Immature natural killer cell (primary cell): ENCODE results near the gene UTS2B. TPM values are rescaled to one million over a fixed set of nuclear protein-coding genes. Genes with fewer than 3 reads are reported as not detected.
A peak's percentile ranks its signal among the peaks of the same experiment; 100 is the strongest.

Experiments
- DNase-seq, 3 donors: peaks; one replicate each; pipeline ENCODE4 v3.0.0; 2022; ENCODE audit warnings: mixed read lengths in 1 of 3
- H3K27ac Mint-ChIP-seq, 6 donors: one replicate each; pipeline ENCODE4 v1.8.0; 2020; ENCODE audit warnings: mixed read lengths in 6 of 6, mild to moderate bottlenecking in 5 of 6, inconsistent platforms in 4 of 6, moderate library complexity in 3 of 6
- H3K27me3 Mint-ChIP-seq, 3 donors: one replicate each; pipeline ENCODE4 v1.8.0; 2020 to 2021; ENCODE audit warnings: low read depth in 3 of 3, mild to moderate bottlenecking in 3 of 3, mixed read lengths in 3 of 3, moderate library complexity in 3 of 3, inconsistent platforms in 1 of 3
- H3K36me3 Mint-ChIP-seq, 3 donors: one replicate each; pipeline ENCODE4 v1.8.0; 2020; ENCODE audit warnings: mixed read lengths in 3 of 3, inconsistent platforms in 2 of 3, mild to moderate bottlenecking in 2 of 3
- H3K4me1 Mint-ChIP-seq, 2 donors: one replicate each; pipeline ENCODE4 v1.8.0; 2020; ENCODE audit warnings: inconsistent platforms in 2 of 2, mild to moderate bottlenecking in 2 of 2, mixed read lengths in 2 of 2, moderate library complexity in 1 of 2
- H3K4me3 Mint-ChIP-seq, 5 donors: one replicate each; pipeline ENCODE4 v1.8.0; 2020; ENCODE audit warnings: mild to moderate bottlenecking in 5 of 5, mixed read lengths in 5 of 5, inconsistent platforms in 3 of 5, moderate library complexity in 3 of 5
- H3K9me3 Mint-ChIP-seq, 6 donors: one replicate each; pipeline ENCODE4 v1.8.0; 2020; ENCODE audit warnings: mild to moderate bottlenecking in 6 of 6, mixed read lengths in 6 of 6, inconsistent platforms in 4 of 6, moderate library complexity in 3 of 6
- polyA plus RNA-seq, 3 donors: library from polyadenylated mRNA; unstranded; fragments of 300-500 nt; fragmentation: Illumina TruSeq; gene quantifications; one replicate each; pipeline ENCODE4 v1.2.3, GENCODE V29; 2021

Gene UTS2B
- polyA plus RNA-seq, 3 donors from 2014 or later: not detected

GRCh38 chr3:191343913-191344312, 13.6 kb upstream of the UTS2B start:
- H3K9me3 Mint-ChIP-seq: no peaks in the 10 kb centered on the region
- no peak for DNase-seq
- H3K4me1 Mint-ChIP-seq: peaks cover 4 to 28% of the 10 kb centered on the region in 2 donors
- H3K27me3 Mint-ChIP-seq: no peaks in the 10 kb centered on the region
- no peak overlapping the region for H3K27ac Mint-ChIP-seq
- H3K36me3 Mint-ChIP-seq: no peaks in the 10 kb centered on the region
- no peak overlapping the region for H3K4me3 Mint-ChIP-seq

GRCh38 chr3:191343115-191343514, 12.8 kb upstream of the UTS2B start:
- H3K4me1 Mint-ChIP-seq: peaks cover 4 to 28% of the 10 kb centered on the region in 2 donors
- H3K36me3 Mint-ChIP-seq: no peaks in the 10 kb centered on the region
- no peak overlapping the region for H3K4me3 Mint-ChIP-seq
- H3K27ac Mint-ChIP-seq: no peak overlapping the region
- no peaks in the 10 kb centered on the region for H3K27me3 Mint-ChIP-seq
- no peak for DNase-seq
- no peaks in the 10 kb centered on the region for H3K9me3 Mint-ChIP-seq

GRCh38 chr3:191342411-191342810, 12.1 kb upstream of the UTS2B start:
- Mint-ChIP-seq H3K27ac (no peak overlapping the region), H3K4me3 (no peak overlapping the region), H3K4me1 (peaks cover 4 to 28% of the 10 kb centered on the region in 2 donors), H3K36me3 (no peaks in the 10 kb centered on the region), H3K9me3 (no peaks in the 10 kb centered on the region), H3K27me3 (no peaks in the 10 kb centered on the region)
- no peak for DNase-seq

GRCh38 chr3:191342006-191342405, 11.7 kb upstream of the UTS2B start:
- Mint-ChIP-seq H3K27me3 (no peaks in the 10 kb centered on the region), H3K27ac (no peak overlapping the region), H3K36me3 (no peaks in the 10 kb centered on the region), H3K9me3 (no peaks in the 10 kb centered on the region), H3K4me3 (no peak overlapping the region), H3K4me1 (peaks cover 4 to 28% of the 10 kb centered on the region in 2 donors)
- no peak for DNase-seq

GRCh38 chr3:191340966-191341365, 10.6 kb upstream of the UTS2B start:
- H3K27me3 Mint-ChIP-seq: no peaks in the 10 kb centered on the region
- no peak overlapping the region for H3K27ac Mint-ChIP-seq
- no peaks in the 10 kb centered on the region for H3K9me3 Mint-ChIP-seq
- H3K4me3 Mint-ChIP-seq: no peak overlapping the region
- DNase-seq: no peak
- H3K36me3 Mint-ChIP-seq: no peaks in the 10 kb centered on the region
- peaks cover 4 to 28% of the 10 kb centered on the region in 2 donors for H3K4me1 Mint-ChIP-seq

- H3K4me3 Mint-ChIP-seq: no peak overlapping the region
- H3K4me1 Mint-ChIP-seq: peaks cover 4 to 25% of the 10 kb centered on the region in 2 donors
- DNase-seq: no peak
- H3K27ac Mint-ChIP-seq: no peak overlapping the region
- no peaks in the 10 kb centered on the region for H3K36me3 Mint-ChIP-seq
- no peaks in the 10 kb centered on the region for H3K9me3 Mint-ChIP-seq
- no peaks in the 10 kb centered on the region for H3K27me3 Mint-ChIP-seq
Measured at GRCh38 chr3:191340351-191340750, 10.0 kb upstream of the UTS2B start.

GRCh38 chr3:191339316-191339917, 9.1 kb upstream of the UTS2B start:
- no peak for DNase-seq
- Mint-ChIP-seq H3K27me3 (no peaks in the 10 kb centered on the region), H3K36me3 (no peaks in the 10 kb centered on the region), H3K27ac (no peak overlapping the region), H3K4me3 (no peak overlapping the region), H3K4me1 (peaks cover 3 to 25% of the 10 kb centered on the region in 2 donors), H3K9me3 (no peaks in the 10 kb centered on the region)

GRCh38 chr3:191338177-191338488, 7.8 kb upstream of the UTS2B start:
- Mint-ChIP-seq H3K27ac (no peak overlapping the region), H3K27me3 (no peaks in the 10 kb centered on the region), H3K4me1 (peaks cover 6 to 27% of the 10 kb centered on the region in 2 donors), H3K4me3 (no peak overlapping the region), H3K36me3 (no peaks in the 10 kb centered on the region), H3K9me3 (no peaks in the 10 kb centered on the region)
- DNase-seq: no peak

- no peak overlapping the region for H3K27ac Mint-ChIP-seq
- H3K4me3 Mint-ChIP-seq: no peak overlapping the region
- H3K4me1 Mint-ChIP-seq: peaks cover 13 to 28% of the 10 kb centered on the region in 2 donors
- no peaks in the 10 kb centered on the region for H3K27me3 Mint-ChIP-seq
- no peak for DNase-seq
- H3K9me3 Mint-ChIP-seq: no peaks in the 10 kb centered on the region
- no peaks in the 10 kb centered on the region for H3K36me3 Mint-ChIP-seq
Measured at GRCh38 chr3:191336833-191337232, 6.5 kb upstream of the UTS2B start.

- no peaks in the 10 kb centered on the region for H3K27me3 Mint-ChIP-seq
- DNase-seq: no peak
- no peaks in the 10 kb centered on the region for H3K36me3 Mint-ChIP-seq
- no peak overlapping the region for H3K4me3 Mint-ChIP-seq
- peaks cover 31 to 49% of the 10 kb centered on the region in 2 donors for H3K4me1 Mint-ChIP-seq
- H3K27ac Mint-ChIP-seq: no peak overlapping the region
- no peaks in the 10 kb centered on the region for H3K9me3 Mint-ChIP-seq
Measured at GRCh38 chr3:191334346-191334893, 4.1 kb upstream of the UTS2B start.

- H3K36me3 Mint-ChIP-seq: no peaks in the 10 kb centered on the region
- H3K27ac Mint-ChIP-seq: no peak overlapping the region
- H3K27me3 Mint-ChIP-seq: peaks cover 0 to 4% (median 0%) of the 10 kb centered on the region in 3 donors
- no peak for DNase-seq
- H3K4me3 Mint-ChIP-seq: no peak overlapping the region
- peaks cover 36 to 56% of the 10 kb centered on the region in 2 donors for H3K4me1 Mint-ChIP-seq
- H3K9me3 Mint-ChIP-seq: no peaks in the 10 kb centered on the region
Measured at GRCh38 chr3:191333298-191333880, 3.1 kb upstream of the UTS2B start.

- H3K27me3 Mint-ChIP-seq: peaks cover 0 to 4% (median 0%) of the 10 kb centered on the region in 3 donors
- H3K36me3 Mint-ChIP-seq: no peaks in the 10 kb centered on the region
- no peak for DNase-seq
- H3K27ac Mint-ChIP-seq: peak overlapping the region in 1 of 6 donors; percentile 89
- peaks cover 39 to 65% of the 10 kb centered on the region in 2 donors for H3K4me1 Mint-ChIP-seq
- H3K4me3 Mint-ChIP-seq: peak overlapping the region; percentile 81 to 89 (median 83)
- no peaks in the 10 kb centered on the region for H3K9me3 Mint-ChIP-seq
Measured at GRCh38 chr3:191331388-191331787, 1.1 kb upstream of the UTS2B start.

GRCh38 chr3:191330530-191331048, 263 bp upstream of the UTS2B start:
- H3K4me1 Mint-ChIP-seq: peaks cover 37 to 65% of the 10 kb centered on the region in 2 donors
- peak overlapping the region; percentile 81 to 89 (median 83) for H3K4me3 Mint-ChIP-seq
- no peak for DNase-seq
- H3K36me3 Mint-ChIP-seq: no peaks in the 10 kb centered on the region
- H3K9me3 Mint-ChIP-seq: no peaks in the 10 kb centered on the region
- peak overlapping the region in 5 of 6 donors; percentile 73 to 89 (median 78) for H3K27ac Mint-ChIP-seq
- peaks cover 0 to 4% (median 0%) of the 10 kb centered on the region in 3 donors for H3K27me3 Mint-ChIP-seq

- Mint-ChIP-seq H3K36me3 (no peaks in the 10 kb centered on the region), H3K9me3 (no peaks in the 10 kb centered on the region), H3K4me1 (peaks cover 37 to 58% of the 10 kb centered on the region in 2 donors), H3K27me3 (peaks cover 0 to 7% (median 0%) of the 10 kb centered on the region in 3 donors), H3K27ac (peak within 1 kb of the TSS; percentile 61 to 93 (median 84)), H3K4me3 (peak within 1 kb of the TSS; percentile 81 to 89 (median 85))
- DNase-seq: peak; percentile 68 to 74 (median 69)
Measured at GRCh38 chr3:191328962-191329653, 1.2 kb downstream of the UTS2B start, which contains the start of gene CCDC50. Gene CCDC50 (plus strand): TSS chr3:191329394. CDS start chr3:191329675, 281 bp downstream.
